GM18499 (cell line): Measurements from ENCODE around the gene KLRC2.
"Not testable (repeated sequence)": the region's sequence is repeated elsewhere in the genome, so short reads cannot be mapped to it uniquely, and the experiment has no call there.

Experiments used
- ATAC-seq: cut with Tn5 transposase; IDR thresholded peaks from one replicate; pipeline ENCODE4 v1.9.1; 2021; ENCODE audit warnings: moderate number of reproducible peaks; ENCODE audit not compliant: insufficient read depth, unreplicated experiment

KLRC2 gene

GRCh38 chr12:10406725-10407124 lies 29.1 kb downstream of the KLRC2 start:
- ATAC-seq = no peak

- no peak for ATAC-seq
These were observed 30.5 kb downstream of the KLRC2 start for GRCh38 chr12:10405294-10405693.

GRCh38 chr12:10404798-10405197 lies 31.0 kb downstream of the KLRC2 start:
- no peak for ATAC-seq

DNA sequence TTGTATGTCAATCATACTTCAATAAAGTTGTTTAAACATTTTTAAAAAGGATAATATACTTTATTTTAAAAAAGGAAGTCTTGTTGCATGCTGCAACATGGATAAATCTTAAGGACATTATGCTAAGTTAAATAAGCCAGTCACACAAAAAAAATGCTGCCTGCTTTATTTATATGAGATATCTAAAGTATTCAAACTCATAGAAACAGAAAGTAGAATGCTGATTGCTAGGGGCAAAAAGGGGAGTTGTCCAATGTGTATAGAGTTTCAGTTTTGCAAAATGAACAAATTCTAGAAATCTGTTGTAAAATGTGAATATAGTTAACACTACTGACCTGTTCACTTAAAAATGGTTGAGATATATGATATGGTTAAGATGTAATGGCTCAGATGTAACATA lies 35.0 kb downstream of the KLRC2 start:
- no peak for ATAC-seq

GRCh38 chr12:10398168-10398567 lies 37.6 kb downstream of the KLRC2 start:
- ATAC-seq = no peak

DNA sequence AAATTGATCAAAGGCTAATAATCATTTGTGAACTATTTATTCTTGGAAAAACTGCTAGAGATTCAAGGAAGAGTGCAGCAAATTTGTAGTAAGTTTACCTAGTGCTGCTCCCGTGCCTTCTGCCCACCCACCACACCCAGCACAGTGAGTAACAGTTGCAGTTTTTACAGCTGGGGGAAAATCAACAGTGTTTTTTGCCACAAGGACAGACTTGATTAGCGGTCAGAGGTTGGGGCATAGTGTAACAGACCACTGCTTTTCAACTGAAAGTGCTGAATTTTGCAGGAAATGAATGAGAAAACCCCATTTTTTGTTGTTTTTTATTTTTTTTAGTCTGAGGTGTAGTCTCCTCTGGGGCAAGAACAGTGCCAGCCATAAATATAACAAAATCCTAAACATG lies 38.5 kb downstream of the KLRC2 start:
- no peak for ATAC-seq

GRCh38 chr12:10396176-10396575 lies 39.6 kb downstream of the KLRC2 start:
- ATAC-seq = not testable (repeated sequence)

DNA sequence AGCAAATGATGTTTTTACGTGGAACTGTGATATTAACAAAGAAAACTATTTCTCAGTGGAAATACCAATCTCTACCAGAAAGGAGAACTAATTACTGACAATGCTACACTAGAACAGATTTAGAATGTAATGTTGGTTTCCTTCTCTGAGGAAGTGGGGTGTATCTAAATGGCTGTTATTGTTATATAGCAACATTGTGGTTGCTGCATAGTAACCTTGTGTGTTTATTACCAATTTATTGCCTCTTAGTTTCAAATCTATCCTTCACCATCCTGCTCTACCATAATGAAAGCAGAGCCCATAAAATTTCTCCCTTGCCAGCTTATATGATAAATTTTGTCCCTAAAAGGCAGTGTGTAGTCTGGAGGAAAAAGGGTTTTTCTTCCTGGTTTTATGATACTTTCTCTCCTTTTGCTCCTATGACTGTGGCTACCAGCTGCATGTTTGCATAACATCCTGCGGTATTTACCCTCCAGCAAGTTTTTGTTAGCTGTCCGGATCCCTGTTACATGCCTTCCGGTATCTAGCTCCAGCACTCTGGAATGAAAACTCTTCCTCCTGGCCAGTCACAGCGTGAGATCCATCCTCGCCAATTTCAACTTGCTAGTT lies 40.3 kb downstream of the KLRC2 start:
- ATAC-seq = peak; percentile 83

- ATAC-seq = not testable (repeated sequence)
These were observed 41.2 kb downstream of the KLRC2 start for GRCh38 chr12:10394531-10395152.

- ATAC-seq = no peak
These were observed 42.5 kb downstream of the KLRC2 start for GRCh38 chr12:10393291-10393690.

- peak; percentile 47 for ATAC-seq
These were observed 43.3 kb downstream of the KLRC2 start for GRCh38 chr12:10392394-10392930.

DNA sequence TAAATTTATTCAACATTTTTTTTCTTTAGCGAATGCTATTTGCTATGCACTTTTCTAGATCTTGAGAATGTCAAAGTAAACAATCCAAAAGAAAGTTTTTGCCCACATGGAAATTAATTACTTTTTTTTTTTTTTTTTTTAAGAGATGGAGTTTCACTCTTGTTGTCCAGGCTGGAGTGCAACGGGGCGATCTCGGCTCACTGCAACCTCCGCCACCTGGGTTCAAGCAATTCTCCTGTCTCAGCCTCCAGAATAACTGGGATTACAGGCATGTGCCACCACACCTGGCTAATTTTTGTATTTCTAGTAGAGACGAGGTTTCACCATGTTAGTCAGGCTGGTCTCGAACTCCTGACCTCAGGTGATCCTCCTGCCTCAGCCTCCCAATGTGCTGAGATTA lies 44.8 kb downstream of the KLRC2 start:
- ATAC-seq = not testable (repeated sequence)

DNA sequence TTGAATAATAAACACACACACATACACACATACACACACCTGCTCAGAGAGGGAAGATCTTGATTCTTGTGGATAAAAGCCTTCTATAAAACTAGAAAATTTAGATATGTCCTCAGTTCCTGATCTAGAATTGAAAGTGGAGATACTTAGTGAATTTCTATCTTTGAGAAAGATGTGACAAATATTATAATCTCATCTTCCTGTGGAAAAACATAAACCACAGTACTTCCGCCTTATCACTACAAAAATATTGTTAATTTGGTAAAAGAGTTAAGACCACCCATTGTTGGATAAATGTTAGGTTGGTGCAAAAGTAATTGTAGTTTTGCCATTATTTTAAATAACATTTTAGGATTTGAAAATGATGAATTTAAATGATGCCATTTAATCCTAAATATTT lies 45.9 kb downstream of the KLRC2 start, which contains the start of gene KLRK1:
Gene KLRK1, minus strand, starts transcription at position 138 of the 400 bp plus-strand sequence. CDS start 1,231 bp downstream, outside the sequence.
- ATAC-seq = no peak

DNA sequence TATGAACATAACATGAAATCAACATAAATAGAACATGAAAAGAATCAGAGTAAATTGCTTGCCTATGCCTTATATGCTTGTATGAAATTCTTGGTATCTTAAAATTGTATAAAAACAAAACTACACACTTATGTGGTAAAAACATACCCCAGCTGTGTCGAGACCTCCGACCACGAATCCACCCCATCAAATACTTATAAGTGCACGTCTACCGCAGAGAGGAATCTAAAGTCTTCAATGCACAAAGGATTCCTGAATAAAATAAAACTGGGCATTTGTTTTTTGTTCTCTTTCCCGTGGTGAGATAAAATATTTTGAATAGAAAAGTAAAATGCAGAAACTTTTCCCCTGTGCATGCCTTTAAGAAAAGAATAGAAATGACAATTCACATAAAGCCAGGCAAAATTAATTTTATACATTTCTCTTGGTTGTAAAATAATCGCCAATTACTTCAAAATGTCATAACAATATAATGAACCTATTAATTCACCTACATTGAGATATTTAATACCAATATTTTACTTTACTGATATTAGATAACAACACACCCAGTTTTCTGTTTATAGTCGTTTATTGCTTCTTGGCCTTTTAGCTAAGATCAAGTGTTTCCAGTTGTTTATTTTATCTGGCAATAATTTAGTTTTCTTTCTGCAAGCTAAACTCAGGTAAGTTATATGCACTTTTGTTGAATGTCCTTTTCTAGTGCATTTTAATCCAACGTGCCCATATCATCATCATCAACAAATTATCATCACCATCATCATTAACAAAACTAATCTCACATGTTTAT lies 47.0 kb downstream of the KLRC2 start:
- no peak for ATAC-seq

DNA sequence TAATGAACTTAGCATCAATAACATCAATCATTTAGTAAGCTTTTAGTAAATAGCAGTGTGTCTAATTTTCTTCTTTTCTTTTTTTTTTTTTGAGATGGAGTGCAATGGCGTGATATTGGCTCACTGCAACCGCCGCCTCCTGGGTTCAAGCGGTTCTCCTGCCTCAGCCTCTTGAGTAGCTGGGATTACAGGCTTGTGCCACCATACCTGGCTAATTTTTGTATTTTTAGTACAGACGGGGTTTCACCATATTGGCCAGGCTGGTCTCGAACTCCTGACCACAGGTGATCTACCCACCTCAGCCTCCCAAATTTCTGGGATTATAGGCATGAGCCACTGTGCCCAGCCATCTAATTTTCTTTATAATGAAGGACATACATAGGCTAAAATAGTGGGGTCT lies 48.3 kb downstream of the KLRC2 start:
- ATAC-seq = not testable (repeated sequence)

- ATAC-seq = no peak
These were observed 49.0 kb downstream of the KLRC2 start for GRCh38 chr12:10386857-10387256.

GRCh38 chr12:10385166-10385613 lies 50.6 kb downstream of the KLRC2 start:
- ATAC-seq = no peak

DNA sequence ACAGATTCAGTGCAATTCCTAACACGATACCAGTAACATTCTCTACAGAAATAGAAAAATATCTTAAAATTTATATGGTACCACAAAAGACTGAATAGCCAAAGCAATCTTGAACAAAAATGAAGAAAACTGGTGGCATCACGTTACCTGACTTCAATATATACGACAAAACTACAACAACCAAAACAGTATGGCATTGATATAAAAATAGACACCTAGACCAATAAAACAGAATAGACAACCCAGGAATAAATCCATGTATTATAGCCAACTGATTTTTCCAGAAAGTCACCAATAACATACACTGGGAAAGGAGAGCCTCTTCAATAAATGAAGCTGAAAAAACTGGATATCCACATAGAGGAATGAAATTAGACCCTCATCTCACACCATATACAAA lies 51.6 kb downstream of the KLRC2 start:
- no peak for ATAC-seq

DNA sequence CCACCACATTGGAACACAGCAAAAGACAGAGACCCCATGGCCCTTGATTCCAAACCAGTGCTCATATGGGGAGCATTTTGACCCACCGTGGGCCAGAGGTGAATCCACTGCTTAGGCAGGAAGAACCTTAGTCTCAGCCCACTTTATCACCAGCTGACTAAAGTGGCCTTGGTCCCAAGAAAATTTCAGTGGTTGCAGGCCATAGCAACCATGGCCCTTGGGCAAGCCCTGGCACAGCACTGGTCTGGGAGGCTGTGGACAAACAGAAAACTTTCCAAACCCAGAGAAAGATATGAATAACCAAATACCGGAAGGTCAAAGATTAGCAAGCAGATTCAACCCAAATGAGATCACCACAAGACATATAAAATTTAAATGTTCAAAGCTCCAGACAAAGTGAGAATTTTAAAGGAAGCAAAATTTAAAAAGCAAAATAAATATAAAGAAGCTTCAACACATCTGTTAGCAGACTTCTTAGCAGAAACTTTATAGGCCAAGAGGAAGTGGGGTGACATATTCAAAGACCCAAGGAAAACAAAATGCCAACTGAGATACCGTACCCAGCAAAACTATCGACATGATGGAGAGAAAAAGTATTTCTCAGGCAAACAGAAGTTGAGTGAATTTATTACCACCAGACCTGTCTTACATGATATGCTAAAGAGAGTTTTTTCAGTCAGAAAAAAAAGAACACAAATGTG lies 53.7 kb downstream of the KLRC2 start:
- ATAC-seq = no peak
